ENCODE results near the gene MAML2.
"Not testable (repeated sequence)": the region's sequence is repeated elsewhere in the genome, so short reads cannot be mapped to it uniquely, and the experiment has no call there.

MAML2 gene

DNA sequence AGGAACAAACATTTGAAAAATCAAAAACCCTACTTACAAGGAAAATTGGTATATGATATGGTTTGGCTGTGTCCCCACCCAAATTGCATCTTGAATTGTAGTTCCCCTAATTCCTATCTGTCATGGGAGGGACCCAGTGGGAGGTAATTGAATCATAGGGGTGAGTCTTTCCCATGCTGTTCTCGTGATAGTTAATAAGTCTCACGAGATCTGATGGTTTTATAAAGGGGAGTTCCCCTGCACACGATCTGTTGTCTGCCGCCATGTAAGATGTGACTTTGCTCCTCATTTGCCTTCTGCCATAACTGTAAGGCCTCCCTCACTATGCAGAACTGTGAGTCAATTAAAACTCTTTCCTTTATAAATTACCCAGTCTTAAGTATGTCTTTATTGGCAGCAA, 74.5 kb downstream of the MAML2 start:
- not testable (repeated sequence) for DNase-seq (ENCODE audit: low spot score)

DNA sequence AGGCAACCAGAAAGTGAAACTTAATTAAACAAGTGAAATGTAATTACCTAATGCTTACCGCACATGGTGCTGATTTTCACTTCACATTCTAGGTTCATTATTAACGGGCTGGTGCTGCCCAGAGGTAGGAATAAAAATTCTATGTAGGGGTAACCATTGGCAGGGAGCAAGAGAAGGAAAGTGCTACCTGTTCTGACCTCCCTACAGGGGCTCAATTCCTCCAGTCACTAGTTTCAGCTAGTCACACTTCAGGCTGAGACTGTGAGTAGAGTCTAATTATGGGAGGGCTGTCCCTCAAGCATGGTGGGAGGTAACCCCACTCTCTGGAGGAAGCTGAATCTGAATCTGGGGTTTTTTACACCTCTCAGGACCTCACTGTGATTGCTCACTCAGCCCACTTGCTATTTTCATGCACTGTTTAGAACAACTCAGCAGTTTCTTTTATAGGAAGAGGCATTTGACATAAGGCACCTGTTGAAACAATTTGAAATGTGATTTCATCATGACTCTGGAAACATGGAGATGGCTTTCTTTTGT, 75.4 kb downstream of the MAML2 start:
- DNase-seq (ENCODE audit: low spot score) = no peak

DNA sequence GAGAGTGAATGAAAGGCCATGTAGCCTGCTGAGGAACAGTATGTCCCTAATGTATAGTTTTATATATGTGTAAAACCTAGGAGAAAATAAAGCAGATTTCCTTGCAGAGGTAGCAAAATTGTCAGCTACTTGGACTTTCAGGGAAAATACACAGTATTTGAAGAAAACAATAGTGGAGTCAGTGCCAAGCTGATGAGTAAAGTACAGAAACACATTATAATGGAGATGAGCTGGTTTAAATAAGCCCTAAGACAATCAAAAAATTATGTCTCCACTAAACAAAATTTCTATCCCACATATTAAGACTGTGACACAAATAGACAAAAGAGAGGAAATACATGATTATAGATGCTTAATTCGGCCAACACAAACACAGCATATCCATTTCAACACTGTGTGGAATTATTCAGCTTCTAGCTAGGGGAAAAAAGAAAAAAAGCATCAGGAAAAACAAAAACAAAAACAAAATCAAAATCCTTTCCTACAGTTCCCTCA, 75.9 kb downstream of the MAML2 start:
- no peak for DNase-seq (ENCODE audit: low spot score)

DNA sequence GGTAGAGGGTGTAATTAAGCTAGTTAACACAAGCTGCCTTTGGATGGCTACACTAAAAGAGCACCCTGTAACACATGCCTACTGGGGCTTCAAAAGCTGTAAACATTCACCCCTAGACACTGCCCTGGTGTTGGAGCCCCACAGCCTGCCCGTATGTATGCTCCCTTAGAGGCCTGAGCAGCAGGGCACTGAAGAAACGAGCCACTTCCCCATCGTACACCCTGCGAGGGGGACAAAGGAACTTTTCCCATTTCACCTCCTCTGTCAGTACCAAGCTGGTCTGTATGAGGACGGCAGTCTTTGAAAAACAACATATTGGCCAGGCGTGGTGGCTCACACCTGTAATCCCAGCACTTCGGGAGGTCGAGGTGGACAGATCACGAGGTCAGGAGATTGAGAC, 77.0 kb downstream of the MAML2 start:
- DNase-seq (ENCODE audit: low spot score) = no peak

DNA sequence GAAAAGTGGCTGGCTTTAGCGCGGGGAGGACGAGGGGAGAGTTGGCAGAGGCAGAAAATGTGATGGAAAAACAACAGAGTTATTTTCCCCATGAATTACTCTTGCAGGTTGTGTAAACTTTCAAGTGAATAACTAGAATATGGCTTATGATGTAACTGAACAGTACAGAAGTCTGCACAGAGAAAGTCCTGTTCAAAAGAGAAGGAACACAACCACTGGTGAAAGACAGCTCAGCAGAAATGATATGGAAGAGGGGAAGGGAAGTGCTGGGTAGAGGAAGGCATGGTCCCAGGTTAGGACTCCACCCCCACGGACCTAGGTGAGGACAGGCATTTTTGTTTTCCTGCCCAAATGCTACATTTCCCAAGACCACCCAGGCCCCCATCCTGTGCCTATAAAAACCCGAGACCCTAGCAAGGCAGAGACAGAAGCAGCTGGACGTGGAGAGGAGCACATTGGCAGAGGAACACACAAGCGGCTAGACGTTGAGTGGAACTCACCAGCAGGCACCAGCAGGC, 77.7 kb downstream of the MAML2 start:
- no peak for DNase-seq (ENCODE audit: low spot score)

DNA sequence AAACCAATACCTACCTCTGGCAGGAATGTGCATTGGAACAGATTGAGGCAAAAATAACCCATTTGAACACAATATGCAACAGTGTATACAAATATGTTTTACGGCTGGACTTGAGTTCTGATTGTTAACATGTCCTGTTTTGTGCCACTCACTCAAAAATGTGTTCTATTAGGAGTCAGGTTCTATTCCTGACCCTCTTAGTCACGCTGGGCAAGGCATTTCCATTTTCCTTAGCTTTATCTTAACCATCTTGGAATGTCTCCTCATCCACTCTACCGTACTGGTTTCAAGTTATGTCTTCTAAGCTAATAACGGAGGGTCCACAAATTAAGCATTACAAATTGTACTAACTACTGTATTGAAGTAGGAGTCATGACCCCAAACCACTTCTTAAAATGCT, 78.6 kb downstream of the MAML2 start:
- DNase-seq (ENCODE audit: low spot score) = no peak

DNA sequence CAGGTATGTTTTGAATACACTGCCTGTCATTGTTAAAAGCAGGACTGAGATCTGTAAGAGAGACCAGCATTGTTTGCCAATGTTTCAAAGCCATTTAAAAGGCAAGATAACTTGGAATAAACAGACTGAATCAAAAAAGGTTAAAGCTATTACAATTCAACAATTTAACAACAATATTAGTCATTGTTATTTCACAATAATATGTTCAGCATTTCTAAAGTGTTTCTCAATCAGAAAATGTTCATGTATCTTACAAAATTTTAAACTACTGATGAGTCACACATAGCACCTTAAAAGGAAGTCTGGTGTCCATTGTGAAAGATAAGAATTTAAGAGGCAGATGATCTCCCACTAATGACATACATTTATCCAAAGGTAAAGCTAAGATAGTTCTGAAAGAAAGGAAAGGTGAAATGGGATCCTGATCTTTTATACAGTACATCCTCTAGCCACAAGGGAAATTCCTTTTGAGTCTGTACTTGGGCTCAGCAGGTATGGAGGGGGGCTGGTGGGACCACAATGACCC, 79.7 kb downstream of the MAML2 start:
- no peak for DNase-seq (ENCODE audit: low spot score)

DNA sequence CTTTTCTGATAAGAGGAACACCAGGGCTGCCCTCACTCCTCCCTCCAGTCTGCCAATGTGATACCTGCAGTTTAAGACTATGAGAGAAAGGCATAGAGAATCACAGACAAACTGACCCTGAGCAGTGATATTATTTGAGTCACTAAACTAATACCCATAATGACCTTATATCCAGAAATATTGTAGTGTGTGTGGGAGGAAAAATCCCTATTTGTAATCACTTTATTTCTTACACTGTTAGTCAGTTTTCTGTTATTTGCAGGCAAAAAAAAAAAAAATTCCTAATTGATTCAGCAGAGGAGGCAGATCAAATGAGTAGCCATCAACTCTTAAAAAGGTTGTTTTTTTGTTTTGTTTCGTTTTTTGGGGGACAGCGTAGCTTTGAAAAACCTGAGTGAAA, 82.5 kb downstream of the MAML2 start:
- DNase-seq (ENCODE audit: low spot score) = no peak

DNA sequence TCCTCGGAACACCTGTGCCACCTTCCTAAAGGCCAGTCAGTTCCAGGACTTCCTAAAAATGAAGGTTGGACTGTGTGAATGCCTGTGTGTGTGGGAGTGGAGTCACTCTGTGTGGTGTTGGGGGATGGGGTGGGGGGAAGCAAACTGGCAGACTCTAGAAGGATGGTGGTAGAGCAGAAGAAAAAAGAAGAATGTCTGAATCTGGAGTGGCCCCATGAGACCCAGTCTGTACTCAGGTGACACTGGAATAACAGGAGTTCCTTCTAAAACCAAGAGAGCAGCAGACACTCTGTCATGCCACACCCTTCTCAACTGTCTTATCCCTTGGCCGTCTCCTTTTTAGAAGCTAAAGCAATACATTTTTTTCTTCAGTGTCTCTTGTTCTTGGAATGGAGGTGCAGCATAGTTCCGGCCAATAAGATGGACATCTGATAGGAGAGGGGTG, 82.9 kb downstream of the MAML2 start:
- no peak for DNase-seq (ENCODE audit: low spot score)

DNA sequence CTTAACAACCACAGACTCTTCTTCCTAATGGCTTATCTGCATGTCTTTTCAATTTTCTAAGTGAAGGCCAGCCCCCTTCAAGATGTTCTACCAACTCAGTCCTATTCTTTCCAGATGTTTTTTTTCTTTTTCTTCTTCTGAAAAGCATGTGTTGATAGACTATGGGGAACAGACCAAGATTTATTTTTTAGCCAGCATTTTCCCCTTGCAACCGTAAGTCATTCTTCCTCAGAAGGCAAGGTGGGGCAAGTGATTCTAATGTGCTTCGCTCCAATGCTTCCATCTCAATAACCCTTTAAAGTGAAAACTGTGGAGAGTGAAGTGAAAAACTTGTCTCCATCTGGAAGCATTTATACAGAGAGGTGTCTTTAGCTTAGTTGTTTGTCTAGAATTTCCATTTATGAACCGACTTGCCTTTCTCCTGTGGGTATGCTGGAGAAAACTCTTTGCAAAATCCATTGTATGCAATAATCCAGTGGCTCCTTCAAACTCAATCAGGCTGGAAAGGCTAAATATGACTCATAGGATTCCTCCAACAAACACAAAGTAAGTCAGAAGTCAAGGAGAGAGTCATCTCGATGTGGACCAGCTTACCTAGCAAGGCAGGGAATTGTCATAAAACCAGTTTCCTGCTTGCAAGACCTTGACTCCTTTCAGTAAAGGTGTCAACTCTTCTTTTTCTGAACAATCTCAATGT, 83.7 kb downstream of the MAML2 start:
- no peak for DNase-seq (ENCODE audit: low spot score)

DNA sequence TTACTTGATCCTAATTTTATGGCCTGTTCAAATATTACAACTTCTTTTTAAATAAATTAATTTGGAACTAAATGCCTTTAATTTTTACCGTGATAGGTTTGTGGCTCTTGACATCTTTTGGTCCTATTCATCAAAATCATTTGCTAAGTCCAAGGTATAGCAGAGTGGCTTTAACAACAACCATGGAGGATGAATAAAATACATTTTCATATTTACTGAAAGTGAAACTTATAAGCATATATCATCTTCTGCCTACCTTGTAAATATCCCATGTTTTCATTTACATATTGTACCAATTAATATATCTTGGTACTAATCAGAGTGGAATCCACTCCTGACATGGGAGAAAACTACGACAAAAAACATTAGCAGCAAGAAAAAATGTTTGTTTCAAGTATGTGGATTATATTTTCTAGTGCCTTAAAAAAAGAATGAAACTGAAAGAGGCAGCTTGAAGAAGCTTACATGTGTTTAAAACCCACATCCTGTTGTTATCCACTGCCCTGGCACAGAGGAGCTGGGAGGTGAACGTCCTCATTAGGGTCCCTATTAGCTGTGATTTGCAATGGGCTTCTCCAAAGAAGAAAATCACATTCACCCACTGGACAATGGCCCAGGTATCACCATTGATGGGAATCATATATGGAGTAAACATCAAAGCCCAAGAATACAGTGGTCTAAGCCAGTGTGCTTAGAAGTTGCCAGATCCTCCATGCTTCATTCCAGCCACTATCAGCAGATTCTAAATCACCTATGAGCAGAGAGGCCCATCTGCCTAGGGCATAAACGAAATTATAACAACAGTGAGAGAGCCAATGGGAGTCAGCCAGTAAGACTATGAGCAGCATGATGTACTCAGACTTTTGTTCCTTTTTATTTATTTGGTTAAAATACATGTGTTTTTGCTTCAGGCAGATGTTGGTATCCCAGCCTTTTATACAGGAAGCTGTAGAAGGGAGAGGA, 84.7 kb downstream of the MAML2 start:
- no peak for DNase-seq (ENCODE audit: low spot score)

DNA sequence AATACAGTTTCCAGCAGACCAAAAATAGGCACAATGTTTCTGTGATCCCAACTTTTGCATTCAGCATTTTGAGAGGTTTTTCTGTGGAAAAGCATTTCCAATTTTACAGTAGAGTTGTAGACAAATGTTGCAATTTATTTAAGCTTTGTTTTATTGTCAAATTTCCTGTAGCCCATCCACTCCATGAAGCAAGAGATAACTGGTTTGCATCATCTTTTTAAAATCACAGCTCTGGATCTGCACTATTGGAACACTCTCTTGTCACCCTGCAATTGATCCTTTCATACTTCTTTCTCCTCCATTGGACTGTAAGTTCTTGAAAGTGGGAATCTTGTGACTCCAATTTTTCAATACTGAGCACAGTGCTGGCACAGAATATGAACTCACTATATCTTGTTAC, 86.0 kb downstream of the MAML2 start:
- no peak for DNase-seq (ENCODE audit: low spot score)

DNA sequence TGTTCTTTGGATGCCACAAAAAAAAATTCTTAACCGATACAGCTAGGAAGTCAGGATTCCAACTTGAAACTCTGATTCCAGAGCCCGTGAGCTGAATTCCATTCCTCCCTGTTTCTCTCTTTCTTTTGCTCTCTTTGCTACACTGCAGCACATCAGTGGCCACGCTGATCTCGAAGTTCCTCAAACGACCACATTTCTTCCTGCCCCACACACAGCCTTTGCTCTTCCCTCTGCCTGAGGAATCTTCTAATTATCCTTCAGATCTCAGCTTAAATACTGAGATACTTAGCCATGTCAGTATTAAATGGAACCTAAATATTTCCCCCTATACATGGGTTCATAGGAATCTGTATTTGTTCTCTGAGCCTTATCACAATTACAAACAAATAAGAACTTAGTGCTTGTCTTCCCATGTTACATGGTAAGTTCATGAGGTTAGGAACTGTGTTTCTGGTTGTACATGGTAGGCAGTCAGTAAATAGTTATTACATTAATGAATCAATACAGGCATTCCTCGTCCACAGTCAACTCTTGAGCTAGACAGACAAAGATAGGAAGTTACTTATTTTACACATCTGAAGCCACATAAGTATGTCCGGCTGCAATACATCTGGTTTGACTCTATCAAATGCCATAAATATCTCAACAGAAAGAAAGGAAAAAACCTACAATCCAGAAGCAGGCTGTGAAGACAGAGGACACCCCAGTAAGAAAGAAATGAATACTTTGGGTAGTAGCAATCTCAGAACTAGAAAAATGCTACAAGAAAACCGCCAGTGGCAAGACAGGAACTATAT, 86.6 kb downstream of the MAML2 start:
- no peak for DNase-seq (ENCODE audit: low spot score)

DNA sequence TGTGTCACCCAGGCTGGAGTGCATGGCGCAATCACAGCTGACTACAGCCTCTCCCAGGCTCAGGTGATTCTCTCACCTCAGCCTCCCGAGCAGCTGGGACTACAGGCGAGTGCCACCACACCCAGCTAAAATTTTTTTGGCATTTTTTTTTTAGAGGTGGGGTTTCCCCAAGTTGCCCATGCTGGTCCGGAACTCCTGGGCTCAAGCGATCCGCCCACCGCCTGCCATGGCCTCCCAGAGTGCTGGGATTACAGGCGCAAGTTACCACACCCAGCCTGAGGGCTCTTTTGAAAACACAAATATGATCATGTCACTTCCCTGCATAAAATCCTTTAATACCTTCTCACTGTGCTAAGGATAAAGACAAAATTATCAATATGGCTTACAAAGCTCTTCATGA, 88.1 kb downstream of the MAML2 start:
- DNase-seq (ENCODE audit: low spot score) = no peak

DNA sequence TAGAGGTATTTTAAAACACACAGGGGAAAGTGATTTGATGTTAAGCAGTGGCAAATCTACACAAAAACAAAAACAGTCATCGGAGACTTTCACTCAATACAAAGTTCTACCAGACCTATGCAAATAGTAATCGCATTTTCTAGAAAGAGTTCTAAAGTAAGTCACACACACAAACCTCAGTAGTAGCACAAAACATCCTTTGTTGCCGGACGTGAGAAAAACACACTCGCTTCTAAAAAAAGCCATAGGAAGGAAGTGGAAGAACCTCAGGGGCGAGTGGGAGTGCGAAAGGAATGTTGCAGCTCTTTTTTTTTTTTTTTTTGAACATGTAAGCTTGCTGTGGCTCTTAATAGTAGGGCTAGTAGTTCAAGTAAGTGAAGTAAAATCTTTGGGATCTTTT, 88.9 kb downstream of the MAML2 start:
- DNase-seq (ENCODE audit: low spot score) = no peak

DNA sequence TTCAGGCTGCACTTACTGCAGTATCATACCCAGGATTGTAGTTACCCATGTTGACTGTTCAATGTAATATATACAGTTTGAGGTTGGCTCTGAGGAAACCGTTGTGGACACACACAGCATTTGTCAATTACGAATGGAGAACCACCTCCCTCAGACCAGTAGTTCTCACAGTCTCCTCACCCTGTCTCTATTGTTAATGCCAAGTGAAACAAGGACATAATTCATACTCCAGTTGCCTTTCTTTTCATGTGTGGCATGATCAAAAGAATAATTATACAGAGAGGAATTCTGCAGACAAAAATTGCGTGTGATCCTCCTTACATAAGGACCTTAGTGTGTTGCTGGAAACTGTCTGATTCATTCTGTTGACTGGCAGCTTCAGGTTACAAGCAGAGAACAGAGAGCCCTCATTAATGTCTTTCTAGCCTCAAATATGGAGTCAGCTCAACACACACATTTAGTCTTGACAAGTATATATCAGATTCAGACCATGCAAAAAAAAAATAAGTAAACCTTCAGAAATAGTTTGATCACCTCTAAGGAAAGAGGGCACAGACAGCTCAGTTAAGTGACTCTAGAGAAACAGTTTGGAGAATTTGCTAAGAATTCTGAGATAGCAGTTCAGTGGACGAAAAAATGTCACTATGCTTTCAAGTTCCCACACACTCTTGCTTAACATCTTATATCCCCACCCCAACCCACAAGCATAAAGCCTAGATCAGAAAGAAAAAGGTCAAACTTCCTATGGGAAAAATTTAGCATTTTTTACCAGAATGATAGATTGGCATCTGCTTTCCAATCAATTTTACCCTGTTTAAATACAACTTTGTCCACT, 96.1 kb downstream of the MAML2 start:
- peak; percentile 39 for DNase-seq (ENCODE audit: low spot score)

DNA sequence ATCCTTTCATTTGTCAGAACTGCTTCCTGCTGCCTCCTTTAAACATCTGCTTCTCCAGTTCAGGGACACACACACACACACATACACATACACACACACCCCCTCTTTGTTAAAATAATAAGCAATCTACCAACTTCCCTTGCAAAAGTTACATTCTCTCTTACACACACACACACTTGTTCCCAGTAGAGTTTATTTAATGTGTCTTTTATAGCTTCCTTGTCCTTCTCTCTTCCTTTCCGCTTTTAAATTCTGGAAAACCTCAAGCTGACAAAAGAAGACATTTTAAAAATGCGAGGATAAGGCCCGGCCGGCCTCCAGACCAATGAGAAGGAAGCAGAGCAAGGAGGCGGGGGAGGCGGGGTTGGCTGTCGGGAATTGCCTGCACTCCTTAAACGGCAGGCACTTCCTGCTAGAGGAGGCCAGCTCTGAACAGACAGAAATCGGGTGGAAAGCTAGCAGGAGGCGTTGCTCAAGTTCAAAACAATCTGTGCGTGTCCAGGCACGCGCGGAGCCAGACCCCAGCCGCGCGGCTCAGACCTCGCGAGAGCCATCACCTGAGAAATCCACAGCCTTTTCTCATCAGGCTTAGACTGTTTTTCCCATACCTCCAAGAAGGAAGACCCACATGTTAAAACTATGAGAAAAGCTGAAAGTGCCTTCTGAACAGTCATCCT, 99.9 kb downstream of the MAML2 start:
- peak; percentile 93 for DNase-seq (ENCODE audit: low spot score)

DNA sequence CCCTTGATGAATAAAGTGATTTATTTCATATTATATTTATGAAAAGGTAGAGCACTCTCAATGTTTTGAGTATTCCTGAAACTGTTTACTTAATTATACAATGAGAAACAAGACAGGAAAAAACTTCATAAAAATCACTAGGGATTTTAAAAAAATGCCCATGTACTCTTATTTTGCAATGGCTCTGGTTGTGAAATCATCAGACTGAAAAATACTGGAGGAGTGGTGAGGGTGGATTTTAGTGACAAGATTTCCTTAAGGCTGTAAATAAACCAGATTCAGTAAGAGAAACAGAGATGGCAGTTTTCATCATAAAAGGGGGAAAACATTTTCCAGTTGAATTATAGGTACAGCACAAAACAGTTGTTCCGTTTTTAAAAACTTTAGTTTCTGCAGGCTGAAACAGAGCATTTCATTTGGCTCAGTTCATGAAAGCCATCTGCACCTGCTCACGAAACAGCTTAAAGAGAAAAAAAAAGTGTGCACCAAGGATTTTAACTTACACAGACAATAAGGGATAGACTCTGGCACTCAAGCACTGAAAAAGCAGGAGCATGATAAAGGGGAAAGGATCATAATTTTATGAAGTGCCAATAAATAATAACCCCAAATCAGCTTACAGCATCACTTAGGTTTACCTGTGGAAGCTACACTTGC, 100.7 kb downstream of the MAML2 start:
- no peak for DNase-seq (ENCODE audit: low spot score)

DNA sequence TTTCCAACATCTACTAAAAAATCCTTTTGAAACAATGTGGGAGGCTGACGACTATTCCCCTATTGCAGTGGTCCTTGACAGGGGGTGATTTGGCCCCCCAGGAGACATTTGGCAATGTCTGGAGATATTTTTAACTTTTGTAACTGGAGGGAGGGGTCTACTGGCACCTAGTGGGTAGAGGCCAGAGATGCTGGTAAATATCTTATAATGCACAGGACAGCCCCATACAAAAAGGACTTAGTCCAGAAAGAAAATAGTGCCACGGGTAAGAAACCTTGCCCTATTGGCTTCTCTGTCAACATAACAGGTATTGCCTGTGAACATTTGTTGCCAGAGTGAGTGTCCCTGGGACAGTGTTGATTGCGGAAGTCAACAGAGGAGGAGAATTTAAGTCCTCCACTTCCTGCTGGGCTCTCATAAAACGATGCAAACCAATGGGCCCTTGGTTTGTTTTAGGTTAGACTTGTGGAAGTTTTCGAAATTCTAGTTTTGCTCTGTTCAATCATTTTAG, 101.6 kb downstream of the MAML2 start:
- no peak for DNase-seq (ENCODE audit: low spot score)
